DOHH2 (cell line): ENCODE data around the gene HS3ST4.

Experiments
- CTCF ChIP-seq: fragments of 200-600 bp; sonication (generic); IDR thresholded peaks from one replicate; pipeline ENCODE4 v1.5.1; 2014; ENCODE audit warnings: antibody characterized with exemption, mild to moderate bottlenecking, low read depth, low read length; ENCODE audit not compliant: poor library complexity, severe bottlenecking
- EZH2phosphoT487 ChIP-seq: fragments of 200-600 bp; sonication (generic); IDR thresholded peaks from 2 replicates; pipeline ENCODE4 v1.6.1; 2017; ENCODE audit warnings: borderline replicate concordance, mild to moderate bottlenecking, antibody characterized with exemption, low read length, moderate library complexity, mixed read lengths

- TF ChIP-seq CTCF (no peak), EZH2phosphoT487 (no peak)
These were observed 15.8 kb downstream of the HS3ST4 start for GRCh38 chr16:25707553-25707952.
